Measurements from ENCODE around the gene FAIM. TPM values are rescaled to one million over a fixed set of nuclear protein-coding genes. Genes with fewer than 3 reads are reported as not detected.

FAIM gene
- polyA plus RNA-seq, 1 of the 3 experiments (the other 2 are of a cell fraction) = 3.0 TPM

GRCh38 chr3:138673641-138674530 lies 65.3 kb downstream of the FAIM start:
- no peaks in the 10 kb centered on the region for H3K4me1 ChIP-seq (ENCODE audit: control insufficient read depth in 1 of 2, insufficient read depth in 2 of 2, low read depth in 1 of 2, low read length in 1 of 2)
- H3F3A ChIP-seq (replicated peaks; ENCODE audit: insufficient read depth) = peaks cover 9% of the 10 kb centered on the region
- no peak overlapping the region for H3K4me3 ChIP-seq (ENCODE audit: low read depth in 2 of 2, low read length in 1 of 2)
- no peaks in the 10 kb centered on the region for H4K20me1 ChIP-seq (ENCODE audit: insufficient read depth)
- H3K4me2 ChIP-seq = no peak overlapping the region
- H3K27me3 ChIP-seq (ENCODE audit: insufficient read depth) = no peaks in the 10 kb centered on the region
- H3K9me2 ChIP-seq = peaks cover 3% of the 10 kb centered on the region; the same call in 1 of the 2 replicates
- no peak overlapping the region for H3K27ac ChIP-seq (ENCODE audit: low read depth in 2 of 2, low read length in 1 of 2)
- no peak overlapping the region for H2AFZ ChIP-seq (ENCODE audit: low read depth)
- 85% methylated on average over 4 of the region's 4 CpGs for WGBS (ENCODE audit: low lambda C conversion rate)
- H3K9me3 ChIP-seq = peaks cover 14% of the 10 kb centered on the region
- DNase-seq = no peak
- CTCF ChIA-PET = no interaction called here
- H3K79me2 ChIP-seq (ENCODE audit: insufficient read depth) = no peaks in the 10 kb centered on the region
- H3K9ac ChIP-seq = no peak overlapping the region
- POLR2A ChIA-PET = no interaction called here
- peaks cover 0 to 31% of the 10 kb centered on the region in 2 experiments for H3K36me3 ChIP-seq (replicated peaks in 1 of 2; ENCODE audit: control insufficient read depth in 1 of 2, insufficient read depth in 2 of 2, low read length in 1 of 2)
- no peak for TF ChIP-seq CTCF (IDR thresholded peaks at IDR 0.05)
- TF ChIP-seq RFX5 (IDR thresholded peaks at IDR 0.05; ENCODE audit: low read length) = no peak
- TF ChIP-seq ZBTB33 (IDR thresholded peaks at IDR 0.05; ENCODE audit: borderline replicate concordance, low read depth) = no peak
- no peak for TF ChIP-seq MAX (IDR thresholded peaks at IDR 0.05; ENCODE audit: low read depth)
- no peak for TF ChIP-seq POLR2AphosphoS5 (IDR thresholded peaks at IDR 0.05; ENCODE audit: low read depth, low read length)
- TF ChIP-seq TAF1 (IDR thresholded peaks at IDR 0.05; ENCODE audit: borderline replicate concordance, low read depth, low read length) = no peak
- no peak for TF ChIP-seq JUND (IDR thresholded peaks at IDR 0.05)
- TF ChIP-seq RCOR1 (IDR thresholded peaks at IDR 0.05; ENCODE audit: low read length) = no peak
- no peak for TF ChIP-seq MEF2A (IDR thresholded peaks at IDR 0.05; ENCODE audit: borderline replicate concordance, low read depth)
- no peak for TF ChIP-seq FOXM1 (IDR thresholded peaks at IDR 0.05; ENCODE audit: low read depth)
- no peak for TF ChIP-seq SIN3A (IDR thresholded peaks at IDR 0.05; ENCODE audit: borderline replicate concordance, low read depth, low read length)
- no peak for TF ChIP-seq MXI1 (IDR thresholded peaks at IDR 0.05; ENCODE audit: low read depth, low read length)

- DNase-seq = no peak
- peaks cover 9% of the 10 kb centered on the region for H3F3A ChIP-seq (replicated peaks; ENCODE audit: insufficient read depth)
- H3K27ac ChIP-seq (ENCODE audit: low read depth in 2 of 2, low read length in 1 of 2) = no peak overlapping the region
- ChIA-PET POLR2A (no interaction called here), CTCF (interaction anchor here (1.1 kb wide), 1 partner anchor 240 kb away, joined by 4 read pairs; no protein-coding TSS in a partner anchor)
- peaks cover 14% of the 10 kb centered on the region for H3K9me3 ChIP-seq
- H3K79me2 ChIP-seq (ENCODE audit: insufficient read depth) = no peaks in the 10 kb centered on the region
- TF ChIP-seq TCF12 (IDR thresholded peaks at IDR 0.05) (0 out of 2 replicates have a peak, but pooled peaks have one; percentile 9), FOXJ3 (CRISPR knock-in tag; IDR thresholded peaks at IDR 0.05) (no peak), FOSL2 (IDR thresholded peaks at IDR 0.05; ENCODE audit: borderline replicate concordance, low read depth) (peak; percentile 28; the same call in 1 of the 2 replicates), USF1 (IDR thresholded peaks at IDR 0.05; ENCODE audit: borderline replicate concordance, low read depth) (0 out of 2 replicates have a peak, but pooled peaks have one; percentile 20), JUND (IDR thresholded peaks at IDR 0.05) (peak; percentile 24; the same call in 1 of the 2 replicates)
- no peak overlapping the region for H2AFZ ChIP-seq (ENCODE audit: low read depth)
- no peak overlapping the region for H3K4me3 ChIP-seq (ENCODE audit: low read depth in 2 of 2, low read length in 1 of 2)
- H3K9me2 ChIP-seq = peaks cover 3% of the 10 kb centered on the region; the same call in 1 of the 2 replicates
- no peaks in the 10 kb centered on the region for H3K4me1 ChIP-seq (ENCODE audit: control insufficient read depth in 1 of 2, insufficient read depth in 2 of 2, low read depth in 1 of 2, low read length in 1 of 2)
- no peaks in the 10 kb centered on the region for H3K27me3 ChIP-seq (ENCODE audit: insufficient read depth)
- no peak overlapping the region for H3K4me2 ChIP-seq
- no peaks in the 10 kb centered on the region for H4K20me1 ChIP-seq (ENCODE audit: insufficient read depth)
- peaks cover 0 to 31% of the 10 kb centered on the region in 2 experiments for H3K36me3 ChIP-seq (replicated peaks in 1 of 2; ENCODE audit: control insufficient read depth in 1 of 2, insufficient read depth in 2 of 2, low read length in 1 of 2)
- no peak overlapping the region for H3K9ac ChIP-seq
- 100% methylated on average over 1 of the region's 1 CpG for WGBS (ENCODE audit: low lambda C conversion rate)
Measured at GRCh38 chr3:138675393-138675792, 66.8 kb downstream of the FAIM start.

All from SK-N-SH (cell line).